WERI-Rb-1 (cell line): ENCODE measurements around the gene LOXL3.

ENCODE experiments used
- DNase-seq: peaks from one replicate; pipeline ENCODE4 v3.0.0-alpha.2; 2020
- H3K27ac ChIP-seq: fragments of 250-450 bp; sonication (Bioruptor Pico); 2 replicates; pipeline ENCODE4 v1.5.1; 2020; ENCODE audit warnings: mild to moderate bottlenecking, moderate library complexity
- H3K27me3 ChIP-seq: fragments of 250-450 bp; sonication (Bioruptor Pico); 2 replicates; pipeline ENCODE4 v1.5.1; 2021; ENCODE audit warnings: mild to moderate bottlenecking, low read depth, moderate library complexity; ENCODE audit not compliant: insufficient read depth, severe bottlenecking
- H3K36me3 ChIP-seq: fragments of 250-450 bp; sonication (Bioruptor Pico); 2 replicates; pipeline ENCODE4 v1.5.1; 2020; ENCODE audit warnings: mild to moderate bottlenecking, moderate library complexity
- H3K4me3 ChIP-seq: 2 replicates; pipeline ENCODE4 v1.5.1; 2011; ENCODE audit warnings: low read depth, mild to moderate bottlenecking, control low read depth, low read length
- H3K9me3 ChIP-seq: fragments of 250-450 bp; sonication (Bioruptor Pico); 2 replicates; pipeline ENCODE4 v1.5.1; 2021; ENCODE audit warnings: mild to moderate bottlenecking, moderate library complexity; ENCODE audit not compliant: severe bottlenecking
- TF ChIP-seq, protein P1 (sequence below): IDR thresholded peaks from 2 replicates; pipeline ENCODE4 v1.5.1; 2011; ENCODE audit warnings: low read depth, mild to moderate bottlenecking, control low read depth, inconsistent platforms, low read length

The LOXL3 gene, protein sequence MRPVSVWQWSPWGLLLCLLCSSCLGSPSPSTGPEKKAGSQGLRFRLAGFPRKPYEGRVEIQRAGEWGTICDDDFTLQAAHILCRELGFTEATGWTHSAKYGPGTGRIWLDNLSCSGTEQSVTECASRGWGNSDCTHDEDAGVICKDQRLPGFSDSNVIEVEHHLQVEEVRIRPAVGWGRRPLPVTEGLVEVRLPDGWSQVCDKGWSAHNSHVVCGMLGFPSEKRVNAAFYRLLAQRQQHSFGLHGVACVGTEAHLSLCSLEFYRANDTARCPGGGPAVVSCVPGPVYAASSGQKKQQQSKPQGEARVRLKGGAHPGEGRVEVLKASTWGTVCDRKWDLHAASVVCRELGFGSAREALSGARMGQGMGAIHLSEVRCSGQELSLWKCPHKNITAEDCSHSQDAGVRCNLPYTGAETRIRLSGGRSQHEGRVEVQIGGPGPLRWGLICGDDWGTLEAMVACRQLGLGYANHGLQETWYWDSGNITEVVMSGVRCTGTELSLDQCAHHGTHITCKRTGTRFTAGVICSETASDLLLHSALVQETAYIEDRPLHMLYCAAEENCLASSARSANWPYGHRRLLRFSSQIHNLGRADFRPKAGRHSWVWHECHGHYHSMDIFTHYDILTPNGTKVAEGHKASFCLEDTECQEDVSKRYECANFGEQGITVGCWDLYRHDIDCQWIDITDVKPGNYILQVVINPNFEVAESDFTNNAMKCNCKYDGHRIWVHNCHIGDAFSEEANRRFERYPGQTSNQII

DNA sequence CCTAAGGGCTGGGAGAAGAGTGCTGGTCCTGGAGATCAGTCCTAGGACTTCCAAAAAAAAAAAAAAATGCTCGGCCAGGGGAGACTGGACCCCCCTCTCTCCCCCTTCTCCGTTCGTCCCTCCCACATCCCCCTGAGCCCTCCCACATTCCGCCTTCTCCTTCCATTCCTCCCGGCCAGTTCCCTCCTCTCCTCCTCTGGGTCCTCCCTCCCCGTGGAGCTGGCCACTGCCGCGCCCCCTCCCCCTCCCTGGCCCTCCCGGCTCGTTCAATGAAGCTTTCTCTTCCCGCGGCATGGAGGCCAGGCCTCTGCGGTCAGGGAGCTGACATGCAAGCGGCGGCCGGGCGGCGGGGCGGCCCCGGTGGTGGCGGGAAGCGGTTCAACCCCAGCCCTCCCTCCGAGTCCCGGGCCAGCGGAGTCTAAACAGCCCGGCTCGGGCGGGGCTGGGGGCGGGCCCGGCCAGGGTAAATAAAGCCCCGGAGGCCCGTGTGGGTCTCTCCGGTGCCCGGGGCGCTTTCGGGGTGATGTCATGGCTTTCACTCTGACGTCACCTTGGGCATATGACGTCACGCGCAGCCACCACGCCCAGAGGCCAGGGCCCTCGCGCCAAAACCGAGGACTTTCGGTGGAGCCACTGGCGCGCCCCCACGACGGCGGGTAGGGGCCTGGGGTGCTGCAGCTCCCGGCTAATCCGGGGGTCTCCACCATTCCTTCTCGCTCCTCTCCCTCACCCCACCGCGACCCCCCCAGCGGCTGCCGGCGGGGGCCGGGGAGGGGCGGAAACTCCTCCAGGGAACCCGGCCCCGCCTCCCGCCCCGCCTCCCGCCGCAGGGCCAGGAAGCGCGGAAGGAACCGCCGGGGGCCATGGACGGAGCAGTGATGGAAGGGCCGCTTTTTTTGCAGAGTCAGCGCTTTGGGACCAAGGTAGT is at the start of gene LOXL3, which contains the start of gene DOK1:
TSS of gene LOXL3 (minus strand) at position 51 of the 928 bp plus-strand sequence. CDS start 1,308 bp downstream, outside the sequence.
TSS of gene DOK1 (plus strand) at position 829 of the 928 bp plus-strand sequence. CDS start at position 864, 35 bp downstream.
- DNase-seq: peak; percentile 95
- Histone ChIP-seq H3K36me3 (peaks cover 12% of the 10 kb centered on the region), H3K4me3 (peak within 1 kb of the TSS; percentile 85), H3K27ac (peak within 1 kb of the TSS; percentile 86), H3K9me3 (no peaks in the 10 kb centered on the region), H3K27me3 (no peaks in the 10 kb centered on the region)
- TF ChIP-seq, protein P1, sequence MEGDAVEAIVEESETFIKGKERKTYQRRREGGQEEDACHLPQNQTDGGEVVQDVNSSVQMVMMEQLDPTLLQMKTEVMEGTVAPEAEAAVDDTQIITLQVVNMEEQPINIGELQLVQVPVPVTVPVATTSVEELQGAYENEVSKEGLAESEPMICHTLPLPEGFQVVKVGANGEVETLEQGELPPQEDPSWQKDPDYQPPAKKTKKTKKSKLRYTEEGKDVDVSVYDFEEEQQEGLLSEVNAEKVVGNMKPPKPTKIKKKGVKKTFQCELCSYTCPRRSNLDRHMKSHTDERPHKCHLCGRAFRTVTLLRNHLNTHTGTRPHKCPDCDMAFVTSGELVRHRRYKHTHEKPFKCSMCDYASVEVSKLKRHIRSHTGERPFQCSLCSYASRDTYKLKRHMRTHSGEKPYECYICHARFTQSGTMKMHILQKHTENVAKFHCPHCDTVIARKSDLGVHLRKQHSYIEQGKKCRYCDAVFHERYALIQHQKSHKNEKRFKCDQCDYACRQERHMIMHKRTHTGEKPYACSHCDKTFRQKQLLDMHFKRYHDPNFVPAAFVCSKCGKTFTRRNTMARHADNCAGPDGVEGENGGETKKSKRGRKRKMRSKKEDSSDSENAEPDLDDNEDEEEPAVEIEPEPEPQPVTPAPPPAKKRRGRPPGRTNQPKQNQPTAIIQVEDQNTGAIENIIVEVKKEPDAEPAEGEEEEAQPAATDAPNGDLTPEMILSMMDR: no peak

DNA sequence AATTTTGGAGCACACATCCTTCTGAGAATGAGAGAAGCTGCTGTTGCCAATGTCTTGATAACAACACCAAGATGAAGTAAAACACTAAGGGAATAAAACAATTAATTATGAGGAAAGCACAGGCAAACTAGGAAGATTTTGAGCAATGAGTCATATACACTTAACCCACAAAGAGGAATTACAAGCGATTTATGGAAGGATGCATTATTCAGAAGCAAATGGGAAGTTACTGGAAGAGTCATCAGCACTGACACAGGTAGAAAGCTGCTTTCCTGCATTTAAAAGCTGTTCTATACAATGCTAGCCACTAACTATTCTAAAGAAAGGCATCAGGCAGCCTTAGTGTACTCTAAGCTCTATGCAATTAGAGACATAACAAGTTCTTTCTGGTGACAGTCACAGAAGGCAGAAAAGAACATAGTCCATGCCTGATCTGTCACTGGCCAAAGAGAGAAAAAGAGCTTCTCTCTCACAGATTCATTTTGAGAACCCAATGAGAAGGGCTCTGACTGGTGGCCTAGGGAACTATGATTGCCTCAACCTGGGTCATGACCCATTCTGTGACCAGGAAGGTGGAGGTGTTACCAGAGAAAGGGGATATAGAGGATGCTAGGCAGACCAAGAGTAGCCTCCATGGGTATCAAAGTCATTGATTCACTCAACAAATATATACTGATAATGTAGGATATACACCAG is 49.0 kb upstream of the LOXL3 start:
- TF ChIP-seq, protein P1: no peak
- DNase-seq: no peak
- Histone ChIP-seq H3K4me3 (no peak overlapping the region), H3K27ac (no peak overlapping the region), H3K9me3 (no peaks in the 10 kb centered on the region), H3K36me3 (no peaks in the 10 kb centered on the region), H3K27me3 (no peaks in the 10 kb centered on the region)

DNA sequence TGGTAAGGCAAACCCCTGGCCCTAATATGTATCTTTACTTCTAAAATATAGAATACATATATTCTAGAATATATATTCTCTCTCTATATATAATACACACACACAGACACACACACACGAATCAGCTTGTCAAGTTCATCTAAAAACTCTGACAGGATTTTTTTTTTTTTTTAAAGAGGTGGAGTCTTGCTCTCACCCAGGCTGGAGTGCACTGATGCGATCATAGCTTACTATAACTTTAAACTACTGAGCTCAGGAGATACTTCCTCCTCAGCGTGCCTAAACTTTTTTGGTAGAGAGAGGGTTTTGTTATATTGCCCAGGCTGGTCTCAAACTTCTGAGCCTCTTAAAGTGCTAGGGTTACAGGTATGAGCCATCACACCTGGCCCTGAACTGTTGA is 45.9 kb upstream of the LOXL3 start:
- H3K9me3 ChIP-seq: no peaks in the 10 kb centered on the region
- TF ChIP-seq, protein P1: no peak
- no peak overlapping the region for H3K27ac ChIP-seq
- no peaks in the 10 kb centered on the region for H3K27me3 ChIP-seq
- DNase-seq: no peak
- H3K4me3 ChIP-seq: no peak overlapping the region
- no peaks in the 10 kb centered on the region for H3K36me3 ChIP-seq

DNA sequence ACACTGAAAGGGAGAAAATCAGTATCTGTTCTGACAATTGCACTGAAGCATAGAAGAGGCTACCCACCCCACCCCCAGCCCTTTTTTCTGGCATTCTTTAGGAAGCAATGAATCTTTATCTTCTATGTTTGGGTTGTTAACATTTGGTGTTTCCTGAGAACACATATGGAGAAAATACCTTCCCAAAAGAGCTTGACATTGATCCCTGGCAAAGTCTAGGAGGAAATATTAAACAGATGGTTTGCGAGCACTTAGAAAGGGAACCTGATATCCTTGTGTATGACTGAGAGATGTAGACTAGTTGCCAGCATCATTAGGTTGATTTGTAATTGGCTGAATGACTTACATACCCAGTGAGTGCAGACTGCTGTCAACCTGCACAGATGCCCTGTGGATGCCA is 43.7 kb upstream of the LOXL3 start:
- Histone ChIP-seq H3K27me3 (no peaks in the 10 kb centered on the region), H3K36me3 (no peaks in the 10 kb centered on the region), H3K27ac (peak overlapping the region; percentile 25), H3K4me3 (no peak overlapping the region), H3K9me3 (no peaks in the 10 kb centered on the region)
- TF ChIP-seq, protein P1: no peak
- DNase-seq: no peak

DNA sequence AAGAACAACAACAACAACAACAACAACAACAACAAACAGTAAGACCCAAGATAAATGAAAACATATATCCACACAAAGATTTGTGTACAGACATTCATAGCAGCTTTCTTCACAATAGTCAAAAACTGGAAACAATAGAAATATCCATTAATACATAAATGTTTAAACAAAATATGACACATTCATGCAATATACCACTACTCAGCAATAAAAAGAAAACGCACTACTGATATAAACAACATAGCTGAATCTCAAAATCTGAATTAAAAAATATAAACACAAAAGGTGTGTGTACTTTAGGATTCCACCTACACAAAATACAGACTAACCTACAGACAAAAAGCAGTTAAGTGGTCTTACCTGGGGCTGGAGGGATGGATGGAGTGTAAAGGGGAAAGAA is 42.8 kb upstream of the LOXL3 start:
- H3K4me3 ChIP-seq: no peak overlapping the region
- H3K36me3 ChIP-seq: no peaks in the 10 kb centered on the region
- H3K9me3 ChIP-seq: no peaks in the 10 kb centered on the region
- H3K27ac ChIP-seq: no peak overlapping the region
- H3K27me3 ChIP-seq: no peaks in the 10 kb centered on the region
- DNase-seq: no peak
- TF ChIP-seq, protein P1: no peak
